GM12801 (cell line): Measurements from ENCODE around the gene GJA9.

Experiments
- TF ChIP-seq, protein P1 (sequence below): IDR thresholded peaks from one replicate; pipeline ENCODE4 v1.5.1; 2011; ENCODE audit warnings: control low read depth; ENCODE audit not compliant: insufficient read length; ENCODE audit errors: extremely low read depth

Gene GJA9

DNA sequence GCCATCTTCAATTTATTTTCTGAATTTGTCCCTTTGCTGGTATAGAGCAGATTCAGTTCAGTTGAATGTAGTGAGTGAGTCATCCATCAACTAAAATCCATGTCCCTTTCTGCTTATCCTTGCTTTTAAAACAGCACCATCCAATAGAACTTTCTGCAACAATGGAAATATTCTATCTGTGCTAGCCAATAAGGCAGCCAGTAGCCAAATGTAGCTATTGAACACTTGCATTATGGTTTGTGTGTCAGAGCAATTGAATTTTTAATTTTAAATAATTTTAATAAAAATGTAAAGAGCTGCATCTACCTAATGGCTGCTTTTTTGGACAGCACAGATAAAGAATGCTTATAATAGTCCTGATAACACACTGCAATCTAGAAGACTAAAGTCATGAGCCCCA is at the start of gene GJA9:
GJA9 (minus strand) TSS at position 101 of the 400 bp plus-strand sequence. CDS start 5,489 bp downstream, outside the sequence.
- TF ChIP-seq, protein P1, sequence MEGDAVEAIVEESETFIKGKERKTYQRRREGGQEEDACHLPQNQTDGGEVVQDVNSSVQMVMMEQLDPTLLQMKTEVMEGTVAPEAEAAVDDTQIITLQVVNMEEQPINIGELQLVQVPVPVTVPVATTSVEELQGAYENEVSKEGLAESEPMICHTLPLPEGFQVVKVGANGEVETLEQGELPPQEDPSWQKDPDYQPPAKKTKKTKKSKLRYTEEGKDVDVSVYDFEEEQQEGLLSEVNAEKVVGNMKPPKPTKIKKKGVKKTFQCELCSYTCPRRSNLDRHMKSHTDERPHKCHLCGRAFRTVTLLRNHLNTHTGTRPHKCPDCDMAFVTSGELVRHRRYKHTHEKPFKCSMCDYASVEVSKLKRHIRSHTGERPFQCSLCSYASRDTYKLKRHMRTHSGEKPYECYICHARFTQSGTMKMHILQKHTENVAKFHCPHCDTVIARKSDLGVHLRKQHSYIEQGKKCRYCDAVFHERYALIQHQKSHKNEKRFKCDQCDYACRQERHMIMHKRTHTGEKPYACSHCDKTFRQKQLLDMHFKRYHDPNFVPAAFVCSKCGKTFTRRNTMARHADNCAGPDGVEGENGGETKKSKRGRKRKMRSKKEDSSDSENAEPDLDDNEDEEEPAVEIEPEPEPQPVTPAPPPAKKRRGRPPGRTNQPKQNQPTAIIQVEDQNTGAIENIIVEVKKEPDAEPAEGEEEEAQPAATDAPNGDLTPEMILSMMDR = no peak

DNA sequence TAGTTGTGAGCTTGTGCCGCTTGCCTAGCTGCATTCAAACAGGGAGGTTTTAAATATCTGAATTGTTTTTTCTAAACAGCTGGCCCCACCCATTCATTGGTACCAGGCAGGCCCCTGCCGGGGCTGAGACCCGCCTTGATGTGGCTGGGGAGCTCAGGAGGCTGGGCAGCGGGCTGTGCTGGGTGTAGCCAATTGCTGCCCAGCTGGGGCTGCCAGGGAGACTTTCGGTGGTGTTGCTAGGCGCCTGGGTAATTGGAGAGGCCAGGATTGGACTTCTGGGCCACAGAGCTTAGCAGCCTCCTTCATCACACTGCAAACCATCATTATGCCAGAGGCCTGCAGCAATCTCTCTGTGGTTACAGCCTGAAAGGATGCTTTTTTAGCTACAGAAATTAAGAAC is 48.1 kb upstream of the GJA9 start:
- TF ChIP-seq, protein P1 = no peak

DNA sequence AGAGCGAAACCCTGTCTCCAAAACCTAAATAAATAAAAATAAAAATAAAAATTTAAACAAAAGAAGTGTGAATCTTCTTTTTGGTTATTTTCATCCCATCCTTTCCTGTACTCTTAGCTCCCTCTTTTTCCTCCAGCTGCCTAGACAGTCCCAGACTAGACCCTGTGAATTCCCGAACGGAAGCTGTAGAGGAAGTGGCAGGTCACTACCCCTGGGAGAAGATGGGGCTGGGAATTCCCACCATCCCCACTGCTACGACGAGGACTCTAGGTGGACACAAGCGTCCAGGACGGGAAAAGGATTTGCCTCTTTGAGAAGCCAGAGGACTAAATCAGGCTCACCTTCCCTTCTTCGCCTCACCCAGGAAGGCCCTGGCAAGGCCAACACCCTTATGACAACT is 47.7 kb upstream of the GJA9 start:
- TF ChIP-seq, protein P1 = no peak

- TF ChIP-seq, protein P1 = no peak
Observed at GRCh38 chr1:38926091-38926490, 44.7 kb upstream of the GJA9 start.

- TF ChIP-seq, protein P1 = no peak
Observed at GRCh38 chr1:38925391-38925790, 44.0 kb upstream of the GJA9 start.

- TF ChIP-seq, protein P1 = no peak
Observed at GRCh38 chr1:38923607-38924006, 42.2 kb upstream of the GJA9 start.

GRCh38 chr1:38919130-38919529 is 37.7 kb upstream of the GJA9 start:
- TF ChIP-seq, protein P1 = no peak

DNA sequence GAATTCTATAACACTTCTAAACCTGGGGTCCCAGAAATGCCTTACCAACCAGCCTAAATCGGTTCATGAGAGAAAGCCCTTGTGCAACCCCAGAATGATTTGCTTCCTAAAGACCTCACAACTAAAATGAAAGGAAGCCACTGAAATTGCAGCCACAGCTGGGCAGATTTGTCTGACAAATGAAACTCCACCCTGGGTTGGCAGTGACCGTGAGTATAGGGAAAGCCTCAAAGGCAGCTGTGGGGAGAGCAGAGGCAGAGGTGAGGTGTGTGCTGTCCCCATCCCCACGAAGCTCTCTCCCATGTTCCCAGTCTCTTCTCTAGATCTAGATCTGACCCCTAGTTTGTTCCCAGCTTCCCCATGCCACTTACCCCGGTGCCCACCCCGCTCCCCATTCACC is 37.2 kb upstream of the GJA9 start:
- TF ChIP-seq, protein P1 = no peak
